ENCODE data around the gene UGT1A9.

DNA sequence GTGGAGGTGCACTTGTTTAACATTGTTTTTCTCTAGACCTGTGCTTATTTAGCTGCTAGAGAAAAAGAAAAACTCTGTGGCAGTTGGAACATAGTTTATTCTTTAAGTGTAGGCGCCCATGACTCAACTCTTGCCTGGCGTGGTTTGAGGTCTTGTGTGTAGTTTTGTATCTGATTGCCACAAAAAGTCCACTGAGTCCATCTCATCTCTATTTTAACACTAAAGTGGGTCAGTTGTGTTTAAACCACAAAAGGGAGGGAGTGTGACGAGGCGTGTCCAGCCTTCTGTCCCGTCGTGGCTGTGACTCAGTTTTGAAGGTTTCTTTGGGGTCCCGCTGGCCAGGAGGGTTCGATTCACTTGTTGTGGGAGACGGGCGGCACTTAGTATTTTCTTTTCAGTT, 15.3 kb upstream of the UGT1A9 start:
- TF ChIP-seq CTCF (IDR thresholded peaks at IDR 0.05) (no peak), POLR2A (IDR thresholded peaks at IDR 0.05) (no peak), POLR2AphosphoS5 (IDR thresholded peaks at IDR 0.05) (no peak)

Data from prostate gland (tissue), 2 donors.